GM18907 (cell line): ENCODE results near the gene WBP4.

Source experiments
- ATAC-seq: cut with Tn5 transposase; IDR thresholded peaks from one replicate; pipeline ENCODE4 v1.9.1; 2021; ENCODE audit warnings: mild to moderate bottlenecking, moderate library complexity; ENCODE audit not compliant: unreplicated experiment

WBP4 gene

GRCh38 chr13:41048640-41049039, 12.7 kb upstream of the WBP4 start:
- ATAC-seq = no peak

GRCh38 chr13:41049480-41050440, 11.5 kb upstream of the WBP4 start:
- no peak for ATAC-seq

GRCh38 chr13:41052441-41052840, 8.9 kb upstream of the WBP4 start:
- ATAC-seq = no peak

GRCh38 chr13:41053384-41053826, 7.9 kb upstream of the WBP4 start:
- peak; percentile 73 for ATAC-seq

GRCh38 chr13:41054212-41054877, 7.0 kb upstream of the WBP4 start:
- ATAC-seq = peak; percentile 34

GRCh38 chr13:41054919-41055619, 6.2 kb upstream of the WBP4 start:
- ATAC-seq = no peak

GRCh38 chr13:41056194-41056593, 5.1 kb upstream of the WBP4 start:
- ATAC-seq = no peak

GRCh38 chr13:41056826-41057711, 4.2 kb upstream of the WBP4 start:
- no peak for ATAC-seq

- no peak for ATAC-seq
Measured at GRCh38 chr13:41058295-41059070, 2.8 kb upstream of the WBP4 start.

- ATAC-seq = no peak
Measured at GRCh38 chr13:41059456-41060081, 1.7 kb upstream of the WBP4 start.

- peak; percentile 55 for ATAC-seq
Measured at GRCh38 chr13:41060082-41060723, 1.1 kb upstream of the WBP4 start.

- ATAC-seq = peak; percentile 38
Measured at GRCh38 chr13:41060724-41061074, 610 bp upstream of the WBP4 start.

GRCh38 chr13:41061914-41062837, 867 bp downstream of the WBP4 start:
- peak; percentile 34 for ATAC-seq

GRCh38 chr13:41064493-41064892, 3.2 kb downstream of the WBP4 start:
- ATAC-seq = no peak

- ATAC-seq = no peak
Measured at GRCh38 chr13:41065078-41065477, 3.8 kb downstream of the WBP4 start.

- ATAC-seq = no peak
Measured at GRCh38 chr13:41074523-41074922, 13.2 kb downstream of the WBP4 start.

- no peak for ATAC-seq
Measured at GRCh38 chr13:41075034-41075433, 13.7 kb downstream of the WBP4 start.

- no peak for ATAC-seq
Measured at GRCh38 chr13:41075485-41075884, 14.2 kb downstream of the WBP4 start.
